ENCODE results near the gene C1orf21.

Gene C1orf21

DNA sequence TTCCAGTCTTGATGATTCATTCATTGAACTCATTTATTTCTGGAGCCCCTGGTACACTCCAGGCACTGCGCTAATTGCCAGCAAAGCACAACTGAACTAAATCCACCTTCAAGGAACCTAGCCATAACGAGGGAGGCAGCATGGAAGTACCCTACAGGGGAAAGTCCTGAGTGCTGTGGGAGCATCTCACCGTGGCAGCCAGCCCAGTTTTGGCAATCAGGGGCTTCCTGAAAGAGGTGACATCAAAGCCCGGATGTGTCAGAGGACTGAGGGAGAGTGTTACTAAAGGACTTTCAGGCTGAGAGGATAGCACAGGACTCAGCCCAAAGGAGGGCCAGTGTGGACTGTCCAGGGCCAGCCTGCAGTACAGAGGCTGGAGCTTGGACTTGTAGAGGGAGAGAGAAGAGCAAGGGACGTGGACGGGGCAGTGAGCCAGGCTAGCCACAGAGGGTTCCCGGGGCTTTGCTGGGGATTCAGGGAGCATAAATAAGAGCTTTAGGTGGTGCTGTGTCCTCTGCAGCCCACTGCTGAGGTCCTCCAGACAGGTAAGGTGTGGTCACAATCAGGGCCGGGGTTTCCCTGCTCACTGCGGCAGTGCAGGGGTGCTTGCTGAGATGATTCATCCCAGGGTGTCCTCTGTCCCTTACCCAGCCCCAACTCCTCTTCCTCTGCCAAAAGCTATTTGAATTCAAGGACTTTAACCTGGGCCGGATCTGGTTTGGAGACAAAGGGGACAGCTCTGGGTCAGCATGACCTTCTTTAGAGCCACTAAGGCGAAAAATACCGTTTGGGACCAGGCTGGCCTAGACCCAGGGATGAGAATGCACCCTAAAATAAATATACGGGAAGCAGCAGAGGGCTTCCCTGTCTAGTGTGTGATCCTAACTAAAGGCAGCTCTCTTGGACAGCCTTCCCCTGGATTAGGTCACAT, 239.5 kb downstream of the C1orf21 start:
- Histone ChIP-seq H3K9me2 (ENCODE audit: low read depth, low read length) (no peaks in the 10 kb centered on the region), H3K79me2 (ENCODE audit: insufficient read depth, low read length) (no peaks in the 10 kb centered on the region), H3K9me3 (ENCODE audit: low read length) (no peaks in the 10 kb centered on the region), H2AFZ (ENCODE audit: low read length) (no peak overlapping the region), H3K27ac (ENCODE audit: low read depth, low read length, poor library complexity, severe bottlenecking) (no peak overlapping the region), H4K20me1 (ENCODE audit: insufficient read depth, low read length) (no peaks in the 10 kb centered on the region), H3K27me3 (ENCODE audit: insufficient read depth, low read length) (no peaks in the 10 kb centered on the region), H3K4me3 (ENCODE audit: low read depth, low read length, poor library complexity, severe bottlenecking) (no peak overlapping the region), H3K9ac (ENCODE audit: low read length) (no peak overlapping the region), H3F3A (ENCODE audit: insufficient read depth, low read length) (no peaks in the 10 kb centered on the region), H3K4me1 (ENCODE audit: insufficient read depth, low read length, severe bottlenecking) (no peaks in the 10 kb centered on the region), H3K36me3 (ENCODE audit: insufficient read depth, low read length) (no peaks in the 10 kb centered on the region), H3K4me2 (ENCODE audit: low read length) (no peak overlapping the region)
- TF ChIP-seq, protein P1, sequence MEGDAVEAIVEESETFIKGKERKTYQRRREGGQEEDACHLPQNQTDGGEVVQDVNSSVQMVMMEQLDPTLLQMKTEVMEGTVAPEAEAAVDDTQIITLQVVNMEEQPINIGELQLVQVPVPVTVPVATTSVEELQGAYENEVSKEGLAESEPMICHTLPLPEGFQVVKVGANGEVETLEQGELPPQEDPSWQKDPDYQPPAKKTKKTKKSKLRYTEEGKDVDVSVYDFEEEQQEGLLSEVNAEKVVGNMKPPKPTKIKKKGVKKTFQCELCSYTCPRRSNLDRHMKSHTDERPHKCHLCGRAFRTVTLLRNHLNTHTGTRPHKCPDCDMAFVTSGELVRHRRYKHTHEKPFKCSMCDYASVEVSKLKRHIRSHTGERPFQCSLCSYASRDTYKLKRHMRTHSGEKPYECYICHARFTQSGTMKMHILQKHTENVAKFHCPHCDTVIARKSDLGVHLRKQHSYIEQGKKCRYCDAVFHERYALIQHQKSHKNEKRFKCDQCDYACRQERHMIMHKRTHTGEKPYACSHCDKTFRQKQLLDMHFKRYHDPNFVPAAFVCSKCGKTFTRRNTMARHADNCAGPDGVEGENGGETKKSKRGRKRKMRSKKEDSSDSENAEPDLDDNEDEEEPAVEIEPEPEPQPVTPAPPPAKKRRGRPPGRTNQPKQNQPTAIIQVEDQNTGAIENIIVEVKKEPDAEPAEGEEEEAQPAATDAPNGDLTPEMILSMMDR (IDR thresholded peaks at IDR 0.05; ENCODE audit: low read length) = no peak
- no peak for TF ChIP-seq EZH2 (IDR thresholded peaks at IDR 0.05; ENCODE audit: borderline replicate concordance, low read length)

DNA sequence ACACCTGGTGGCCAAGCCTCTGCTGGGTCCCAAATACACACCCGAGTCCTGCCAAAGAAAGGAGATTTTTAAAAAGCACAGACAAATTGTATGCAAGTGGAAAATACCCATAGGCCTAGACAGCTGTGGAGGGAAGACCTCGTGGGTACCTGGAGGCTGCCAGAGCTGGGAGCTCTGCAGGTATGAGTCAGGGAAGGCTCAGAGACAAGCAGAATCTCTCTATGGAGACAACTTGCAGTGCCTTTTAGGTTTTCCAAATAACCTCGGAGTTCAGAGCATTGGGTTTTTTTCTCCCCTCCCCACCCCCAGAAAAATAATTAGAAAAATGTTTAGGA, 240.1 kb downstream of the C1orf21 start:
- H3K4me2 ChIP-seq (ENCODE audit: low read length) = no peak overlapping the region
- no peaks in the 10 kb centered on the region for H3F3A ChIP-seq (ENCODE audit: insufficient read depth, low read length)
- no peaks in the 10 kb centered on the region for H3K36me3 ChIP-seq (ENCODE audit: insufficient read depth, low read length)
- no peaks in the 10 kb centered on the region for H4K20me1 ChIP-seq (ENCODE audit: insufficient read depth, low read length)
- no peak for TF ChIP-seq EZH2 (IDR thresholded peaks at IDR 0.05; ENCODE audit: borderline replicate concordance, low read length)
- TF ChIP-seq, protein P1 (IDR thresholded peaks at IDR 0.05; ENCODE audit: low read length) = no peak
- no peak overlapping the region for H3K9ac ChIP-seq (ENCODE audit: low read length)
- H3K27me3 ChIP-seq (ENCODE audit: insufficient read depth, low read length) = no peaks in the 10 kb centered on the region
- H3K9me3 ChIP-seq (ENCODE audit: low read length) = no peaks in the 10 kb centered on the region
- H2AFZ ChIP-seq (ENCODE audit: low read length) = no peak overlapping the region
- H3K4me1 ChIP-seq (ENCODE audit: insufficient read depth, low read length, severe bottlenecking) = no peaks in the 10 kb centered on the region
- no peaks in the 10 kb centered on the region for H3K9me2 ChIP-seq (ENCODE audit: low read depth, low read length)
- H3K4me3 ChIP-seq (ENCODE audit: low read depth, low read length, poor library complexity, severe bottlenecking) = no peak overlapping the region
- H3K27ac ChIP-seq (ENCODE audit: low read depth, low read length, poor library complexity, severe bottlenecking) = no peak overlapping the region
- H3K79me2 ChIP-seq (ENCODE audit: insufficient read depth, low read length) = no peaks in the 10 kb centered on the region

DNA sequence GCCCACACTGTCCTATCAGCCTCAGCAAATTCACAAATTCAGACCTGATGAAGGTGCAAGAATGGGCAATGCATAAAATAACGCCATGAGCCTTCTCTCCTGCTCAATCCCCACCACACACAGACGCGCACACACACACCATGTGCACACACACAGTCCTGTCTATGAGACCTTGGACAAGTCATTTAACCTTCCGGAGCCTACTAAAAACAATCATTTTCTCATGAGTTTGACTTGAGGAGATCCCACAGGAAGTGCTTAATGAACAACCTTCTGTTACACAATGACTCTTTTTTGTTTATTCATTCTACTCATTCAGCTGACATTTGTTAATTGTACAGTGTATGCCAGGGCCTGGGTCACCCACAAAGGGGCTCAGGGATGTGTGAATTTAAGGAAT, 242.4 kb downstream of the C1orf21 start:
- no peak overlapping the region for H3K9ac ChIP-seq (ENCODE audit: low read length)
- H2AFZ ChIP-seq (ENCODE audit: low read length) = no peak overlapping the region
- no peaks in the 10 kb centered on the region for H3K4me1 ChIP-seq (ENCODE audit: insufficient read depth, low read length, severe bottlenecking)
- no peaks in the 10 kb centered on the region for H4K20me1 ChIP-seq (ENCODE audit: insufficient read depth, low read length)
- no peaks in the 10 kb centered on the region for H3K9me3 ChIP-seq (ENCODE audit: low read length)
- H3K27ac ChIP-seq (ENCODE audit: low read depth, low read length, poor library complexity, severe bottlenecking) = no peak overlapping the region
- no peaks in the 10 kb centered on the region for H3K79me2 ChIP-seq (ENCODE audit: insufficient read depth, low read length)
- H3K27me3 ChIP-seq (ENCODE audit: insufficient read depth, low read length) = no peaks in the 10 kb centered on the region
- no peaks in the 10 kb centered on the region for H3F3A ChIP-seq (ENCODE audit: insufficient read depth, low read length)
- no peak for TF ChIP-seq EZH2 (IDR thresholded peaks at IDR 0.05; ENCODE audit: borderline replicate concordance, low read length)
- TF ChIP-seq, protein P1 (IDR thresholded peaks at IDR 0.05; ENCODE audit: low read length) = no peak
- H3K36me3 ChIP-seq (ENCODE audit: insufficient read depth, low read length) = no peaks in the 10 kb centered on the region
- no peak overlapping the region for H3K4me2 ChIP-seq (ENCODE audit: low read length)
- no peaks in the 10 kb centered on the region for H3K9me2 ChIP-seq (ENCODE audit: low read depth, low read length)
- H3K4me3 ChIP-seq (ENCODE audit: low read depth, low read length, poor library complexity, severe bottlenecking) = no peak overlapping the region
